ENCODE data around the gene UST. TPM values are rescaled to one million over a fixed set of nuclear protein-coding genes. Genes with fewer than 3 reads are reported as not detected.
"Not testable (repeated sequence)": the region's sequence is repeated elsewhere in the genome, so short reads cannot be mapped to it uniquely, and the experiment has no call there.

UST gene
- total RNA-seq, 6 experiments from 2014 or later, result 0.44 to 1.9 (median 0.91) TPM

DNA sequence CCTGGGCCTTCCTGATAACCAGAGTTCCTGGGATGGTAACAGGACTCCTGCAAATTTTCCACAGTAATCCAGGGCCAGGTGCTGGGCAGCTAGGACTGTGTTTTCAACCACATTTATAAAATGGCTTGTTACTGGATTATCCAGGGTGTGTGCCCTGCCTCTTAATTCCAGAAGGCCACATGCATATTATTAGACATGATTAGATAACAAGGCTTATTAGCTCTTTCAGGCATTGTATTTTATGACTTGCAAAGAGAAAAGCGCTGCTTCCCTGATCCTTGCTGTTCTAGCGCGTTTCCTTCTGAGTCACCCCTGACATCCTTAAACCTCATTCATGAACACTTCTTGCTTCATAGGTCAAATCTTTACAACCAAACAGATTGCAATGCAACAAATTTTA is 208.6 kb downstream of the UST start:
- no peak overlapping the region for H3K4me3 ChIP-seq
- no peaks in the 10 kb centered on the region for H3K36me3 ChIP-seq
- TF ChIP-seq POLR2A (IDR thresholded peaks at IDR 0.05), result no peak
- TF ChIP-seq, protein P1, sequence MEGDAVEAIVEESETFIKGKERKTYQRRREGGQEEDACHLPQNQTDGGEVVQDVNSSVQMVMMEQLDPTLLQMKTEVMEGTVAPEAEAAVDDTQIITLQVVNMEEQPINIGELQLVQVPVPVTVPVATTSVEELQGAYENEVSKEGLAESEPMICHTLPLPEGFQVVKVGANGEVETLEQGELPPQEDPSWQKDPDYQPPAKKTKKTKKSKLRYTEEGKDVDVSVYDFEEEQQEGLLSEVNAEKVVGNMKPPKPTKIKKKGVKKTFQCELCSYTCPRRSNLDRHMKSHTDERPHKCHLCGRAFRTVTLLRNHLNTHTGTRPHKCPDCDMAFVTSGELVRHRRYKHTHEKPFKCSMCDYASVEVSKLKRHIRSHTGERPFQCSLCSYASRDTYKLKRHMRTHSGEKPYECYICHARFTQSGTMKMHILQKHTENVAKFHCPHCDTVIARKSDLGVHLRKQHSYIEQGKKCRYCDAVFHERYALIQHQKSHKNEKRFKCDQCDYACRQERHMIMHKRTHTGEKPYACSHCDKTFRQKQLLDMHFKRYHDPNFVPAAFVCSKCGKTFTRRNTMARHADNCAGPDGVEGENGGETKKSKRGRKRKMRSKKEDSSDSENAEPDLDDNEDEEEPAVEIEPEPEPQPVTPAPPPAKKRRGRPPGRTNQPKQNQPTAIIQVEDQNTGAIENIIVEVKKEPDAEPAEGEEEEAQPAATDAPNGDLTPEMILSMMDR (IDR thresholded peaks at IDR 0.05), result no peak
- no peak for ATAC-seq
- H3K27ac ChIP-seq, result no peak overlapping the region
- H3K9me3 ChIP-seq, result no peaks in the 10 kb centered on the region
- intact Hi-C loops (cut with DNase I), result loop anchor here in 1 of 2 donors (10.0 kb wide), 1 partner anchor 211 kb away; the partner anchor contains the start of gene UST
- H3K4me1 ChIP-seq, result no peaks in the 10 kb centered on the region
- no peaks in the 10 kb centered on the region for H3K27me3 ChIP-seq
- DNase-seq, result no peak
- WGBS (ENCODE audit: insufficient coverage, low coverage, low lambda C conversion rate, missing lambda C conversion rate), result 82% methylated on average over 3 of the region's 3 CpGs

DNA sequence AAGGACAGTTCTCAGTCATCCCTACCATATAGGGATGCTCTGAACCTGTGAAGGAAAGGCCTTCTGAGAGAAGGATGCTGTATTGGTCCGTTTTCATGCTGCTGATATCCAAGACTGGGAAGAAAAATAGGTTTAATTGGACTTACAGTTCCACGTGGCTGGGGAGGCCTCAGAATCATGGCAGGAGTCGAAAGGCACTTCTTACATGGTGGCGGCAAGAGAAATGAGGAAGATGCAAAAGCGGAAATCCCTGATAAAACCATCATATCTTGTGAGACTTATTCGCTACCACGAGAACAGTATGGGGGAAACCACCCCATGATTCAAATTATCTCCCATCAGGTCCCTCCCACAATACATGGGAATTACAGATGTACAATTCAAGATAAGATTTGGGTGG is 209.3 kb downstream of the UST start:
- H3K36me3 ChIP-seq, ATAC-seq, H3K4me3 ChIP-seq, H3K9me3 ChIP-seq, H3K4me1 ChIP-seq, H3K27ac ChIP-seq, H3K27me3 ChIP-seq, DNase-seq: not testable (repeated sequence)
- intact Hi-C loops (cut with DNase I), result loop anchor here in 1 of 2 donors (10.0 kb wide), 1 partner anchor 211 kb away; the partner anchor contains the start of gene UST
- WGBS (ENCODE audit: insufficient coverage, low coverage, low lambda C conversion rate, missing lambda C conversion rate), result 77% methylated on average over 7 of the region's 7 CpGs

DNA sequence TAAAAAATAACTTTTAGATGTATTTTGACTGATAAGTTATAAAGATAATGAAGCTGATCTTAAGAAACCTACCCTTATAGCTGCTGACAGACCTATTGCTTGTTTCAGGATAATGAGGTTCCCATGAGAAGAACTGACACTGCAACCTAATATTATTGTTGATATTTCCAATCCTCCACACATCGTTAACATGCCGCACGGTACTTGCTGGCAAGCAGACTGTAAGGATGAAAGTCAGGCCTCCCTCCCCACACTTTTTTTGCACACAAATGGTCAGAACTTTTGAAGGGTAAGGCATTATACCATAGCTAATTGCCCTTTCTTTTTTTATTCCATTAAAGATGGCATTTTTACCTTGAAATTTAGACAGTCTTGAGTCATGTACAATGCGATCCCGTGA is 210.9 kb downstream of the UST start:
- no peak overlapping the region for H3K4me3 ChIP-seq
- no peaks in the 10 kb centered on the region for H3K27me3 ChIP-seq
- TF ChIP-seq POLR2A (IDR thresholded peaks at IDR 0.05), result no peak
- TF ChIP-seq, protein P1 (IDR thresholded peaks at IDR 0.05), result no peak
- no peaks in the 10 kb centered on the region for H3K36me3 ChIP-seq
- DNase-seq (no peak), ATAC-seq (no peak)
- H3K27ac ChIP-seq, result no peak overlapping the region
- no peaks in the 10 kb centered on the region for H3K4me1 ChIP-seq
- WGBS (ENCODE audit: insufficient coverage, low coverage, low lambda C conversion rate, missing lambda C conversion rate), result 88% methylated on average over 5 of the region's 5 CpGs
- intact Hi-C loops (cut with DNase I), result loop anchor here in 1 of 2 donors (10.0 kb wide), 1 partner anchor 213 kb away; the partner anchor contains the start of gene UST
- H3K9me3 ChIP-seq, result no peaks in the 10 kb centered on the region

DNA sequence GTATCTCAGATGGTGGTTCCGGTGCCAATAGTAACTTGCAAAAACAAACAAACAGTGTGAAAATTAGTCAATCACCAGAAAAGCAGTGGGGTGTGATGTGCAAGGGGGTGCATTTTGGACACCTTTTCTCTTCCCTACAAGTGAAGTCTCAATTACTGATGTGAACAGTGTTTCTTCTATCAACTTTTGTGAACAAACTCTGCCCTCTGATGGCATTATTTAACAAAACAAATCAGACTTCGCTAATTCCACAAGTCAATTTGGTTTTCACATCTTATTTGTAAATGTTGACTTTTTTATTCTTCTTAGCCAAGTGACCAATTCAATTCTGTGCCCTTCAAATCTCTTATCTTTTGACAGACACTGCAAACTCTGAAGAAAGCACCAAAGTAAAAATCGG is 212.2 kb downstream of the UST start:
- intact Hi-C loops (cut with DNase I), result loop anchor here in 1 of 2 donors (10.0 kb wide), 1 partner anchor 214 kb away; the partner anchor contains the start of gene UST
- ATAC-seq (no peak), DNase-seq (no peak)
- Histone ChIP-seq H3K27me3 (no peaks in the 10 kb centered on the region), H3K9me3 (no peaks in the 10 kb centered on the region), H3K27ac (no peak overlapping the region), H3K4me3 (no peak overlapping the region), H3K36me3 (no peaks in the 10 kb centered on the region), H3K4me1 (no peaks in the 10 kb centered on the region)
- TF ChIP-seq, protein P1 (IDR thresholded peaks at IDR 0.05), result no peak
- no peak for TF ChIP-seq POLR2A (IDR thresholded peaks at IDR 0.05)
- WGBS (ENCODE audit: insufficient coverage, low coverage, low lambda C conversion rate, missing lambda C conversion rate), result 33% methylated on average over 3 of the region's 3 CpGs

- no peak for TF ChIP-seq POLR2A (IDR thresholded peaks at IDR 0.05)
- TF ChIP-seq, protein P1 (IDR thresholded peaks at IDR 0.05), result no peak
- DNase-seq, result no peak
- H3K27me3 ChIP-seq, result no peaks in the 10 kb centered on the region
- H3K27ac ChIP-seq, result no peak overlapping the region
- H3K4me3 ChIP-seq, result no peak overlapping the region
- no peaks in the 10 kb centered on the region for H3K4me1 ChIP-seq
- no peaks in the 10 kb centered on the region for H3K9me3 ChIP-seq
- intact Hi-C loops (cut with DNase I), result loop anchor here in 1 of 2 donors (10.0 kb wide), 1 partner anchor 215 kb away; the partner anchor contains the start of gene UST
- WGBS (ENCODE audit: insufficient coverage, low coverage, low lambda C conversion rate, missing lambda C conversion rate), result 90% methylated on average over 3 of the region's 4 CpGs
- no peaks in the 10 kb centered on the region for H3K36me3 ChIP-seq
- ATAC-seq, result no peak
Observed at GRCh38 chr6:148959501-148959900, 212.7 kb downstream of the UST start.

All from right lobe of liver (tissue), 6 donors.